HCT116 (cell line): ENCODE results near the gene MAFG. TPM values are rescaled to one million over a fixed set of nuclear protein-coding genes. Genes with fewer than 3 reads are reported as not detected.
A peak's percentile ranks its signal among the peaks of the same experiment; 100 is the strongest.

Source experiments
- ATAC-seq: fragments of 200-7000 bp; cut with Tn5 transposase; 2 replicates; pipeline ENCODE4 v1.9.1; 2020; ENCODE audit warnings: mild to moderate bottlenecking, moderate library complexity
- BruUV-seq: library from RNA; stranded (reverse); fragments of 400-500 nt; replicated peaks from 2 replicates; lab custom pipeline; 2021; lab: Mats Ljungman, UMichigan
- CTCF ChIA-PET: fragments of 300-600 bp; sonication (Branson Sonifier 250); formaldehyde crosslinking; loops from one replicate; lab custom pipeline; 2021; ENCODE audit warnings: antibody characterized with exemption; lab: Charles Lee
- POLR2A ChIA-PET: fragments of 300-600, 350-600 bp; sonication (Branson Sonifier 250); formaldehyde crosslinking; loops from one replicate; lab custom pipeline; 2021; ENCODE audit warnings: antibody characterized with exemption; lab: Charles Lee
- RAD21 ChIA-PET, 2 experiments: fragments of 300-600 bp; sonication (Branson Sonifier 250); formaldehyde crosslinking; loops; one replicate each; lab custom pipeline; 2023; ENCODE audit warnings: low total read pairs in 2 of 2; ENCODE audit not compliant: uncharacterized antibody in 2 of 2, unreplicated experiment in 2 of 2, low non-redundant PET in 1 of 2; lab: Charles Lee
- DNase-seq: peaks from one replicate; pipeline ENCODE4 v3.0.0-alpha.2; 2010; ENCODE audit warnings: low read depth, low spot score
- H2AFZ ChIP-seq: fragments of 200-600 bp; shearing (Covaris generic), sonication (generic); 2 replicates; pipeline ENCODE4 v1.6.1; 2017; ENCODE audit warnings: low read depth, mixed run types, mixed read lengths, antibody characterized with exemption, low read length; ENCODE audit not compliant: poor library complexity, severe bottlenecking
- H3K27ac ChIP-seq: 2 replicates; pipeline ENCODE4 v1.5.1; 2012; ENCODE audit warnings: low read depth, low read length
- H3K27me3 ChIP-seq: fragments of 200-600 bp; sonication (generic); 2 replicates; pipeline ENCODE4 v1.6.1; 2016; ENCODE audit warnings: mixed run types, low read length, mixed read lengths; ENCODE audit not compliant: insufficient read depth
- H3K36me3 ChIP-seq, 2 experiments: fragments of 200-500 bp in 1 of 2; fragments of 200-600 bp in 1 of 2; sonication (Bioruptor generic) in 1 of 2; sonication (generic) in 1 of 2; 2 replicates each; pipeline versions ENCODE4 v1.5.1 to v1.6.1; 2014 to 2016; ENCODE audit warnings: low read length in 2 of 2, inconsistent platforms in 1 of 2, mixed read lengths in 1 of 2, mixed run types in 1 of 2; ENCODE audit not compliant: insufficient read depth in 2 of 2, control insufficient read depth in 1 of 2
- H3K4me1 ChIP-seq, 2 experiments: fragments of 200-600 bp in 1 of 2; sonication (generic) in 1 of 2; 2 replicates each; pipeline versions ENCODE4 v1.5.1 to v1.6.1; 2012 to 2017; ENCODE audit warnings: low read length in 2 of 2, inconsistent platforms in 1 of 2, mild to moderate bottlenecking in 1 of 2, mixed read lengths in 1 of 2, mixed run types in 1 of 2, moderate library complexity in 1 of 2; ENCODE audit not compliant: insufficient read depth in 2 of 2, control insufficient read depth in 1 of 2
- H3K4me2 ChIP-seq: fragments of 200-600 bp; sonication (generic); 2 replicates; pipeline ENCODE4 v1.6.1; 2017; ENCODE audit warnings: mixed run types, low read length, mixed read lengths
- H3K4me3 ChIP-seq, 2 experiments: fragments of 200-600 bp in 1 of 2; sonication (generic) in 1 of 2; replicated peaks in 1 of 2; 2 replicates each; pipeline ENCODE4 v1.5.1; 2011 to 2016; ENCODE audit warnings: low read length in 2 of 2, control low read depth in 1 of 2, low read depth in 1 of 2, mild to moderate bottlenecking in 1 of 2, mixed read lengths in 1 of 2, mixed run types in 1 of 2
- H3K79me2 ChIP-seq: fragments of 200-600 bp; sonication (generic); 2 replicates; pipeline ENCODE4 v1.6.1; 2017; ENCODE audit warnings: mild to moderate bottlenecking, mixed run types, low read length, moderate library complexity, mixed read lengths; ENCODE audit not compliant: insufficient read depth
- H3K9ac ChIP-seq: fragments of 200-600 bp; sonication (generic); 2 replicates; pipeline ENCODE4 v1.6.1; 2016; ENCODE audit warnings: low read length, mixed read lengths
- H3K9me2 ChIP-seq: fragments of 200-600 bp; sonication (generic), shearing (Covaris generic); 2 replicates; pipeline ENCODE4 v1.6.1; 2017; ENCODE audit warnings: mixed run types, mild to moderate bottlenecking, moderate library complexity; ENCODE audit not compliant: insufficient read depth
- H3K9me3 ChIP-seq, 2 experiments: fragments of 200-500 bp in 1 of 2; fragments of 200-600 bp in 1 of 2; sonication (Bioruptor generic) in 1 of 2; sonication (generic) in 1 of 2; 2 replicates each; pipeline ENCODE4 v1.6.1; 2014 to 2017; ENCODE audit warnings: low read length in 2 of 2, mixed read lengths in 2 of 2, inconsistent platforms in 1 of 2, low read depth in 1 of 2, mild to moderate bottlenecking in 1 of 2, mixed run types in 1 of 2, moderate library complexity in 1 of 2; ENCODE audit not compliant: control insufficient read depth in 1 of 2, insufficient read depth in 1 of 2
- H4K20me1 ChIP-seq: fragments of 200-600 bp; sonication (generic), shearing (Covaris generic); 2 replicates; pipeline ENCODE4 v1.6.1; 2017; ENCODE audit warnings: mixed run types, mild to moderate bottlenecking, moderate library complexity; ENCODE audit not compliant: insufficient read depth
- CTCF ChIP-seq, 3 experiments: fragments of 200-600 bp in 1 of 3; sonication (generic) in 1 of 3; IDR thresholded peaks in 2 of 3; conservative IDR thresholded peaks in 1 of 3; 2 replicates each; pipeline ENCODE4 v1.5.1; 2012 to 2017; ENCODE audit warnings: low read depth in 2 of 3, low read length in 2 of 3, antibody characterized with exemption in 1 of 3, borderline replicate concordance in 1 of 3, control low read depth in 1 of 3, mild to moderate bottlenecking in 1 of 3, mixed read lengths in 1 of 3, mixed run types in 1 of 3, moderate library complexity in 1 of 3; ENCODE audit not compliant: insufficient read depth in 1 of 3
- ELF1 ChIP-seq: IDR thresholded peaks from 2 replicates; pipeline ENCODE4 v1.6.1; 2012; ENCODE audit warnings: low read depth, borderline replicate concordance
- EZH2 ChIP-seq: fragments of 200-600 bp; sonication (generic); IDR thresholded peaks from 2 replicates; pipeline ENCODE4 v1.6.1; 2017; ENCODE audit warnings: antibody characterized with exemption, mixed run types
- EZH2phosphoT487 ChIP-seq: fragments of 200-600 bp; IDR thresholded peaks from 2 replicates; pipeline ENCODE4 v1.6.1; 2018; ENCODE audit warnings: antibody characterized with exemption, borderline replicate concordance
- JUND ChIP-seq: IDR thresholded peaks from 2 replicates; pipeline ENCODE4 v1.6.1; 2012
- MAX ChIP-seq: IDR thresholded peaks from 2 replicates; pipeline ENCODE4 v1.6.1; 2012
- POLR2AphosphoS5 ChIP-seq: IDR thresholded peaks from 2 replicates; pipeline ENCODE4 v1.6.1; 2011; ENCODE audit warnings: mild to moderate bottlenecking, low read depth, low read length, moderate library complexity
- RAD21 ChIP-seq: IDR thresholded peaks from 2 replicates; pipeline ENCODE4 v1.6.1; 2012; ENCODE audit warnings: low read depth, mild to moderate bottlenecking
- REST ChIP-seq: IDR thresholded peaks from 2 replicates; pipeline ENCODE4 v1.6.1; 2012; ENCODE audit warnings: low read depth
- SP1 ChIP-seq: IDR thresholded peaks from 2 replicates; pipeline ENCODE4 v1.6.1; 2012; ENCODE audit warnings: low read depth
- TCF7L2 ChIP-seq: IDR thresholded peaks from 2 replicates; pipeline ENCODE4 v1.7.0; 2011; ENCODE audit warnings: borderline replicate concordance, inconsistent platforms; ENCODE audit not compliant: insufficient read depth, insufficient read length; ENCODE audit errors: extremely low read depth
- ZBTB33 ChIP-seq: IDR thresholded peaks from 2 replicates; pipeline ENCODE4 v1.6.1; 2011; ENCODE audit warnings: mild to moderate bottlenecking, low read length, moderate library complexity; ENCODE audit not compliant: insufficient replicate concordance; ENCODE audit errors: extremely low read depth
- ZFX ChIP-seq: fragments of 450-650 bp; IDR thresholded peaks from 2 replicates; pipeline ENCODE4 v1.6.1; 2017
- ZNF274 ChIP-seq: fragments of 200-500 bp; sonication (Bioruptor generic); IDR thresholded peaks from 2 replicates; pipeline ENCODE4 v1.6.1; 2014; ENCODE audit warnings: mild to moderate bottlenecking, low read depth, low read length, inconsistent platforms
- intact Hi-C: fragments of 100-400 bp; cut with micrococcal nuclease; formaldehyde crosslinking; loops from 2 replicates; pipeline ENCODE4 v1.10.0; 2022
- total RNA-seq: library from RNA; stranded (reverse); gene quantifications from one replicate; pipeline ENCODE4 v1.2.1, GENCODE V29; 2021; ENCODE audit not compliant: unreplicated experiment

MAFG gene
- total RNA-seq, 1 experiment from 2014 or later = 46.8 TPM

- Histone ChIP-seq H3K79me2 (peaks cover 15% of the 10 kb centered on the region; the same call in 1 of the 2 replicates), H3K9me2 (no peaks in the 10 kb centered on the region), H3K27ac (peak overlapping the region; percentile 72), H4K20me1 (no peaks in the 10 kb centered on the region), H3K27me3 (no peaks in the 10 kb centered on the region), H3K9me3 (no peaks in the 10 kb centered on the region), H3K4me3 (peak overlapping the region; percentile 85 to 94), H2AFZ (no peak overlapping the region), H3K9ac (peak overlapping the region; percentile 81), H3K4me2 (peak overlapping the region; percentile 98), H3K36me3 (peaks cover 13 to 32% of the 10 kb centered on the region in 2 experiments), H3K4me1 (peaks cover 28 to 39% of the 10 kb centered on the region in 2 experiments)
- TF ChIP-seq REST = no peak
- TF ChIP-seq RAD21 = no peak
- TF ChIP-seq ZBTB33 = no peak
- no peak for TF ChIP-seq ZFX
- no peak for TF ChIP-seq CTCF (IDR thresholded peaks at IDR 0.05 in 2 of 3, conservative IDR thresholded peaks at IDR 0.05 in 1 of 3; ENCODE audit: borderline replicate concordance in 1 of 3, insufficient read depth in 1 of 3, low read depth in 2 of 3, low read length in 2 of 3)
- TF ChIP-seq EZH2 = no peak
- no peak for TF ChIP-seq ELF1
- no peak for TF ChIP-seq TCF7L2
- TF ChIP-seq MAX = no peak
- TF ChIP-seq ZNF274 = no peak
- no peak for TF ChIP-seq POLR2AphosphoS5
- TF ChIP-seq EZH2phosphoT487 = no peak
- TF ChIP-seq SP1 = no peak
- TF ChIP-seq JUND = no peak
- POLR2A ChIA-PET = no interaction called here
- intact Hi-C loops = loop anchor here (5.0 kb wide), 1 partner anchor 112 kb away; the partner anchor contains the start of genes CENPX and LRRC45
- CTCF ChIA-PET = no interaction called here
- no TSS peak for BruUV-seq
- no peak for DNase-seq
- ATAC-seq = no peak
- RAD21 ChIA-PET = interaction anchor here in 1 of 2 experiments (0.6 kb wide), 1 partner anchor 40 kb away, joined by 3 read pairs; no protein-coding TSS in a partner anchor
Observed at GRCh38 chr17:81909966-81910839, 17.3 kb downstream of the MAFG start.
